AG04450 (cell line): ENCODE data around the gene PCDH18. TPM values are rescaled to one million over a fixed set of nuclear protein-coding genes. Genes with fewer than 3 reads are reported as not detected.

ENCODE experiments used
- CTCF ChIA-PET: fragments of 300-600, 350-600 bp; formaldehyde crosslinking; extraction: SDS; loops from one replicate; lab custom pipeline; 2022; ENCODE audit warnings: antibody characterized with exemption, inconsistent platforms; lab: Charles Lee
- POLR2A ChIA-PET: fragments of 350-600 bp; formaldehyde crosslinking; extraction: SDS; loops from one replicate; lab custom pipeline; 2021; ENCODE audit warnings: antibody characterized with exemption, inconsistent platforms; lab: Yijun Ruan, JAX
- DNase-seq: peaks from one replicate; pipeline ENCODE4 v3.0.0-alpha.2; 2011; ENCODE audit warnings: low read depth, low spot score
- H3K27ac ChIP-seq: one replicate; pipeline ENCODE4 v1.5.1; 2012; ENCODE audit warnings: low read depth, low read length, control low read depth
- H3K27me3 ChIP-seq: one replicate; pipeline ENCODE4 v1.6.0; 2012; ENCODE audit warnings: low read length; ENCODE audit not compliant: control insufficient read depth, insufficient read depth
- H3K4me3 ChIP-seq: 2 replicates; pipeline ENCODE4 v1.5.1; 2011; ENCODE audit warnings: mild to moderate bottlenecking, low read depth, low read length, control low read depth
- H3K9me3 ChIP-seq: 2 replicates; pipeline ENCODE4 v1.5.1; 2012; ENCODE audit warnings: low read length; ENCODE audit not compliant: control insufficient read depth, insufficient read depth
- CTCF ChIP-seq: IDR thresholded peaks from 2 replicates; pipeline ENCODE4 v1.5.1; 2011; ENCODE audit warnings: low read depth, low read length, control low read depth, inconsistent platforms
- polyA plus RNA-seq: library from polyadenylated mRNA; depleted of rRNA; stranded (reverse); fragments of >200 nt; gene quantifications from 2 replicates; pipeline ENCODE4 v1.2.3, GENCODE V29; 2011

The PCDH18 gene
- polyA plus RNA-seq, 1 experiment, result 255 TPM

GRCh38 chr4:137536789-137537561, 4.7 kb upstream of the PCDH18 start:
- no peak for TF ChIP-seq CTCF
- ChIA-PET POLR2A (no interaction called here), CTCF (no interaction called here)
- Histone ChIP-seq H3K4me3 (no peak overlapping the region), H3K9me3 (no peaks in the 10 kb centered on the region), H3K27ac (no peak overlapping the region), H3K27me3 (no peaks in the 10 kb centered on the region)
- DNase-seq, result no peak

DNA sequence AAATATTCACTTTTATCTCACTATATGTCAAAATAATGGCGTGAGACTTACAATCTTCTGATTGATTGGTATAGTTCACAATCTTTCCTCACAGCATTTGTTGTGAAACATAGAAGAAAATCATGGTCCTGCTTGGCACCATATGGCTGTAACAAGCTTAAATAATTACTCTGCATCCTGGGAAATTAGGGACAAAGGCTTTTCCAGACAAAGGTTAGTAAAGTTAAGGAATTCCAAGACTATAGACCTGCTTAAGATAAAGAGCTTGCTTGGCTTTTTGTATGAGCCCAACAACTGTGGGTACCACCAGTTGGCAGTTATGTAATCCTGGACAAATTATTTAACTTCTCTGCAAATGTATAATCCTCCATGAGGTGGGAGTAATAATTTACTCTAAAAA, 3.4 kb upstream of the PCDH18 start:
- CTCF ChIA-PET, result no interaction called here
- TF ChIP-seq CTCF, result no peak

DNA sequence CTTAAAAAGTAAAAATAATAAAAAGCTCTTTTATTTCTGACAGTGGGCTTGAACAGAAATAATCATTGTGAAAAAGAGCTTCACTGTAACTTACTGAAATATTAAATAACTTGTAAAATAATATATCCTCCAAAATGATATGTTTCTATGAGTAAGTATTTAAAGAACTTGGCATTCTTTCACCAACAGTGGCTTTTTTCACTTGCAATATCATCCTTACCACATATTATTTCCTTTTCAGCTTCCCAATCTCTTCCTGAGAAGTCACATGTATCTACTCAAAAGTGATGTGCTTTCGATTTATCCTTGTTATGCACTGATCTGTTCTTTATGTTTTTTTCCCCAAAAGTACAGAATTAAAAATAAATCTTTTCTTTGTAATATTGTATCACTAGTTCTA, 2.2 kb upstream of the PCDH18 start:
- Histone ChIP-seq H3K27ac (no peak overlapping the region), H3K27me3 (no peaks in the 10 kb centered on the region), H3K4me3 (no peak overlapping the region), H3K9me3 (no peaks in the 10 kb centered on the region)
- CTCF ChIA-PET, result no interaction called here
- no peak for DNase-seq
- POLR2A ChIA-PET, result no interaction called here
- TF ChIP-seq CTCF, result no peak

More for the DNA sequence above, 3.4 kb upstream of the PCDH18 start:
- no peak overlapping the region for H3K27ac ChIP-seq
- POLR2A ChIA-PET, result no interaction called here
- no peak overlapping the region for H3K4me3 ChIP-seq
- no peaks in the 10 kb centered on the region for H3K27me3 ChIP-seq
- H3K9me3 ChIP-seq, result no peaks in the 10 kb centered on the region
- no peak for DNase-seq

DNA sequence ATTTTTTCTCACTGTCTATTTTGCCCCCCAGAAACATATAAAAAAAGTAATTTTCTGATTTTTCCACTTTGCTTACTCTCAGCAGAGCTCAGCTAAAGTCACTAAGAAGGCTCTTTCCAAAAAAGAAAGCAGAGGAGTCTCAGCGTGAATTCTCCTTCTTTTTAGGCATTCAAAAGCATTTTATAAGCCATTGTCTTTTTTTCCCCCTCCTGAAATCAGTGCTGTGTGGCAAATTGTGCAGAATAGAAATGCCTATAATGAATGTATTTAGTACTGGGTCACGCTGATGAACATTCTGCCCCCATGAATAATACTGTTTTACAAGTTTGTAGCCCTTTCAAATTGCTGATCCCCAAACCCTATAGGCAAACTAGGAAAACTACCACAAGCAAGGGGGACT, 1.6 kb upstream of the PCDH18 start:
- Histone ChIP-seq H3K4me3 (peak overlapping the region; percentile 10; the same call in 1 of the 2 replicates), H3K9me3 (no peaks in the 10 kb centered on the region), H3K27me3 (no peaks in the 10 kb centered on the region), H3K27ac (no peak overlapping the region)
- DNase-seq, result no peak
- no peak for TF ChIP-seq CTCF
- ChIA-PET POLR2A (no interaction called here), CTCF (no interaction called here)

DNA sequence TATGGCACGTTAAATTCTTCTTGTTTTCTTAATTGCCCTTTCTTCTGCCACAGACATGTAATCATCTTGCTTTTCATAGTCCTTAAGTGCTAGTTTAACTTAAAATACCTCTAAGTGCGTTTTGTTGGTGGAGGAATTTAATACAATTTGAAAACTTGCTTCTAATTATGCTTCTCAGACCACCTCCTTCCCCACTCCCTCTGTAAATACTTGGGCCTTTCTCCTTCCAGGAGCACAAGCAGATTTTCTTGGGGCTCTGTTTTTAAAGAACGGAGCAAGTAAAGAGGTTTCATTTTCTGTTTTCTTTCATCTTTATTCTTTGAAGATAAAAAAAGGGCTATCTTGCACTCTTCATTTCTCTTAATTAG, 559 bp upstream of the PCDH18 start:
- TF ChIP-seq CTCF, result no peak
- Histone ChIP-seq H3K4me3 (peak overlapping the region; percentile 77), H3K27me3 (no peaks in the 10 kb centered on the region), H3K9me3 (no peaks in the 10 kb centered on the region), H3K27ac (peak overlapping the region; percentile 62)
- DNase-seq, result no peak
- CTCF ChIA-PET, result interaction anchor here (1.1 to 2.0 kb wide), 5 partner anchors 11 to 558 kb away, joined by 3 to 7 read pairs (median 5); no protein-coding TSS in a partner anchor
- POLR2A ChIA-PET, result interaction anchor here (0.6 to 3.5 kb wide), 21 partner anchors 8 to 710 kb away, joined by 3 to 21 read pairs (median 5); partner anchors contain the start of gene SLC7A11
